Right lobe of liver (tissue), 4 donors: Measurements from ENCODE around the gene MX2.

ENCODE experiments used
- CTCF ChIP-seq, 4 donors: fragments of 200-600 bp in 3 of 4; fragments of 450-650 bp in 1 of 4; IDR thresholded peaks; one replicate each; pipeline versions ENCODE4 v1.5.1 to v1.8.0; 2016 to 2022; ENCODE audit warnings: antibody characterized with exemption in 4 of 4, mild to moderate bottlenecking in 2 of 4
- POLR2A ChIP-seq: fragments of 450-650 bp; IDR thresholded peaks from one replicate; pipeline ENCODE4 v1.6.1; 2017; ENCODE audit warnings: antibody characterized with exemption, mild to moderate bottlenecking
- donor health status: DM: no; HTN: no; CAD: no.
- donor health status: DM: no; HTN: no; CAD: no.
- donor health status: DM: no; HTN: yes; CAD: no.

- no peak for TF ChIP-seq CTCF (IDR thresholded peaks at IDR 0.05)
- TF ChIP-seq POLR2A, result no peak
Measured at GRCh38 chr21:41447356-41447755, 85.5 kb downstream of the MX2 start.
